Activated naive CD4-positive, alpha-beta T cell treated with anti-CD3 and anti-CD28 coated beads, Interleukin-2, amount 10 ng/mL, durations not matched to agents 7 days and 5 days (primary cell): Measurements from ENCODE around the gene ADRA2C.

ENCODE experiments used
- CTCF ChIA-PET: fragments of 350-600 bp; sonication (Branson Sonifier 250); formaldehyde crosslinking; loops from one replicate; lab custom pipeline; 2021; ENCODE audit warnings: antibody characterized with exemption; lab: Charles Lee
- DNase-seq: peaks from one replicate; pipeline ENCODE4 v3.0.0-alpha.2; 2020
- H3K27ac Mint-ChIP-seq: one replicate; pipeline ENCODE4 v1.8.0; 2021; ENCODE audit warnings: mild to moderate bottlenecking, moderate library complexity, mixed read lengths
- H3K27me3 Mint-ChIP-seq: one replicate; pipeline ENCODE4 v1.8.0; 2021; ENCODE audit warnings: mild to moderate bottlenecking, mixed read lengths
- H3K36me3 Mint-ChIP-seq: one replicate; pipeline ENCODE4 v1.8.0; 2021; ENCODE audit warnings: mixed read lengths
- H3K4me1 Mint-ChIP-seq: one replicate; pipeline ENCODE4 v1.8.0; 2021; ENCODE audit warnings: mixed read lengths
- H3K4me3 Mint-ChIP-seq: one replicate; pipeline ENCODE4 v1.8.0; 2021; ENCODE audit warnings: mild to moderate bottlenecking, moderate library complexity, mixed read lengths
- H3K9me3 Mint-ChIP-seq: one replicate; pipeline ENCODE4 v1.8.0; 2021; ENCODE audit warnings: mixed read lengths

The ADRA2C gene

GRCh38 chr4:3799496-3799895, 33.3 kb downstream of the ADRA2C start:
- H3K27ac Mint-ChIP-seq, result no peak overlapping the region
- H3K27me3 Mint-ChIP-seq, result peaks cover 5% of the 10 kb centered on the region
- H3K9me3 Mint-ChIP-seq, result peaks cover 17% of the 10 kb centered on the region
- H3K4me3 Mint-ChIP-seq, result no peak overlapping the region
- DNase-seq, result no peak
- H3K4me1 Mint-ChIP-seq, result no peaks in the 10 kb centered on the region
- no peaks in the 10 kb centered on the region for H3K36me3 Mint-ChIP-seq
- CTCF ChIA-PET, result no interaction called here

DNA sequence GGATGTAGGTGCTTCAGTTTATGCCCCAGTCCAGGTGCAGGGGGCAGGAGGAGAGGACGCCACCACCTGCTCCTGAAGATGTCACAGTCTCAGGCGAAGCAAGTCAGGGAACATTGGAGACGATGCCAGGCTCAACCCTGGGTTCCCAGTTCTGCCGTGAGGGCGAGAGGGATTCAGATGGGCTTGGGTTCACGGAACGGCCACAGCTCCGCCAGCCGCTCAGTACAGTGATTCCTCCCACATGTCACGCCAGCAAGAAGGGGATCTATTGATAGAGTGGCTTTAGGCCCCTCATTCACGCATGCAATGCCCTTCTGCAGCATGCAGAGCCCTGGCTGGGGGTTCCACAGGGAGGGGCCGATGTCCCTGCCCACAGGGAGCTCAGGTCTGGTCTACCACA, 34.2 kb downstream of the ADRA2C start:
- H3K4me1 Mint-ChIP-seq, result no peaks in the 10 kb centered on the region
- DNase-seq, result no peak
- CTCF ChIA-PET, result no interaction called here
- H3K27ac Mint-ChIP-seq, result no peak overlapping the region
- H3K36me3 Mint-ChIP-seq, result no peaks in the 10 kb centered on the region
- peaks cover 5% of the 10 kb centered on the region for H3K27me3 Mint-ChIP-seq
- H3K4me3 Mint-ChIP-seq, result no peak overlapping the region
- H3K9me3 Mint-ChIP-seq, result peaks cover 13% of the 10 kb centered on the region

DNA sequence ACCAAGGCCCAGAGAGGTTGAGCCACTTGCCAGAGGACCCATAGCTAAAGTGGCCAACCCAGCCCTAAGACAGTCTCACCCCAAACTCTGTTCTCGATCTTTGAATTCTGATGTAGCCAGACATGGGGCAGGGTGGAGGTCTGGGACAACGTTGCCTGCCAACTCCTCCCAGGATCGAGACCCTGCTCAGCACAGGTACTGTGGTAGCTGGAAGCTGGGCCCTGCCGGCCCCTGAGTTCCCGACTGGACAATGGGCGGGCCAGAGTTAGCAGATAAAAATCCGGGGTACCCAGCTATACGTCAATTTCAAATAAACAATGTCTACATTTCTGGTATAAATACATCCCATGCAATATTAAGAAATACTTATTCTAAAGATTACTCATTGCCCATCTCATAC, 35.3 kb downstream of the ADRA2C start:
- Mint-ChIP-seq H3K4me3 (no peak overlapping the region), H3K27ac (no peak overlapping the region), H3K9me3 (peaks cover 4% of the 10 kb centered on the region), H3K4me1 (no peaks in the 10 kb centered on the region), H3K36me3 (no peaks in the 10 kb centered on the region), H3K27me3 (peaks cover 5% of the 10 kb centered on the region)
- CTCF ChIA-PET, result no interaction called here
- no peak for DNase-seq

DNA sequence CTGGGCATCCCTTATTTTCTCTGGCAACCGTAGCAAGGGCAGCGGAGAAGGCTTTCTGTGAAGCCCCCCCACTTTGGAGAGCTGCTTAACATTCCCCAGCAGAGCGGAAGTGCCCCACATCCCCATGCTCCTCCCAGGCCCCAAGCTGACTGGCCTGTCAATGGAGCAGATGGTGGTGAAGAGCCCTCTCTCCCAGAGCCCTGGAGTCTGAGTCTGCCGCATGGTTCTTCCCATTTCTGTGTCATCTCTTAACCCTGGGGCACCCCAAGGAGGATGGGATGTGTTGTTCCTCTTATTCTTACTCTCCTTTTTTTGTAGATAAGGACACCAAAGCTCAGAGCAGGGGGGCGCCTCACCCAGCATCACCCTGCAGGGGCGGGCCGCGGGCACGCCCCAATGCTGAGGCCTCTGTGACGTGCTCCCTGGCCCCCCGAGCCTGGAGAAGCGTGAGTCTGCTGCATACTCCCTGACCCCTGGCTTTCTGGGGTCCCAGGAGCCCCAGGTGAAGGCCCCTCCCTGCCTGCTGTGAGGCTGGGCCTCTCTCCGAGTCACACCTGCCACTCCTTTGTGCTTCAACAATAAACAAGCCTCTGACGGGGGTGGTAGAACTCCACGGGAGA, 35.9 kb downstream of the ADRA2C start:
- Mint-ChIP-seq H3K27me3 (peaks cover 5% of the 10 kb centered on the region), H3K4me3 (no peak overlapping the region)

GRCh38 chr4:3802571-3803474, 36.6 kb downstream of the ADRA2C start:
- Mint-ChIP-seq H3K4me3 (no peak overlapping the region), H3K27me3 (peaks cover 7% of the 10 kb centered on the region), H3K27ac (no peak overlapping the region), H3K4me1 (no peaks in the 10 kb centered on the region), H3K36me3 (no peaks in the 10 kb centered on the region), H3K9me3 (no peaks in the 10 kb centered on the region)
- DNase-seq, result no peak
- CTCF ChIA-PET, result no interaction called here

More for the DNA sequence above, 35.9 kb downstream of the ADRA2C start:
- Mint-ChIP-seq H3K36me3 (no peaks in the 10 kb centered on the region), H3K9me3 (no peaks in the 10 kb centered on the region), H3K27ac (no peak overlapping the region), H3K4me1 (no peaks in the 10 kb centered on the region)
- CTCF ChIA-PET, result no interaction called here
- no peak for DNase-seq

DNA sequence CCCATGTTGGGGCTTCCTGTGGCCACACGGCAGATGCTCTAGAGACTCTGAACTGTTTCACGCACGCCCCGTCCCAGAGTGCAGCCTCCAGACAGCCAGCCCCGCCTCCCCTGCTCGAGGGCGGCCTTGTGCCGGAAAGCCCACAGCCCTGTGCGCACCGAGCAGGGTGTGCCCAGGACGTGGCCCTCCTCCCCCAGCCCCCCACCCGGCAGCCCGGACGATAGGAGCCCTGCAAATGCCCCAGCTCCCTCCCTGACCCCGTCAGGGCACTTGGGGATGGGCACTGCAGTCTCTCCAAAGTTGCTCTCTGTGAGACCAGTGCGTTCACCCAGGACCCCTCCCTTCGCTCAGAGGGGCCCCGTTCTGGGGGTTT, 37.3 kb downstream of the ADRA2C start:
- H3K4me1 Mint-ChIP-seq, result no peaks in the 10 kb centered on the region
- no peaks in the 10 kb centered on the region for H3K36me3 Mint-ChIP-seq
- no peak overlapping the region for H3K27ac Mint-ChIP-seq
- H3K4me3 Mint-ChIP-seq, result no peak overlapping the region
- H3K9me3 Mint-ChIP-seq, result no peaks in the 10 kb centered on the region
- no peak for DNase-seq
- CTCF ChIA-PET, result no interaction called here
- H3K27me3 Mint-ChIP-seq, result peaks cover 10% of the 10 kb centered on the region

DNA sequence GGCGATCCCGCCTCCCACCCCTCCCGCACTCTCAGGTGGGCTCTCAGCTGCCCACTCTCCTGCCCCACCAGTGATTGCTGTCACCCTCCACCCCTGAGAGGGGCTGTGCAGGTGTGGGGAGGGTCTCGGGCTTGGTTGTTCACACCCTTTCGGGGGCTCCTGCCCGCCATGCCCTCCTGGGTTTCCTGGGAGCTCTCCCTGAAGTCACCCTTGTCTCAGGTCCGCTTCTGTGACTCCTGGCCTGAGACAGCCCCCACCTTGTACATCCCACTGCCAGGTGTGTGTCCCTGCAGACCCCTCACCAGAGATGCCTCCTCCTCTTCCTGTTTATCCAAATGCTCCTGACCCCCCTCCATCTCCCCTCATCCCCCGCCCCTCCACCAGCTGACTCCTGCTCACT, 37.8 kb downstream of the ADRA2C start:
- Mint-ChIP-seq H3K9me3 (no peaks in the 10 kb centered on the region), H3K27me3 (peaks cover 10% of the 10 kb centered on the region), H3K36me3 (no peaks in the 10 kb centered on the region), H3K27ac (no peak overlapping the region), H3K4me3 (no peak overlapping the region), H3K4me1 (no peaks in the 10 kb centered on the region)
- no peak for DNase-seq
- CTCF ChIA-PET, result interaction anchor here (0.6 kb wide), 1 partner anchor 8 kb away, joined by 3 read pairs; no protein-coding TSS in a partner anchor

- Mint-ChIP-seq H3K36me3 (no peaks in the 10 kb centered on the region), H3K4me1 (no peaks in the 10 kb centered on the region), H3K27ac (no peak overlapping the region), H3K9me3 (no peaks in the 10 kb centered on the region), H3K4me3 (no peak overlapping the region), H3K27me3 (peaks cover 10% of the 10 kb centered on the region)
- no peak for DNase-seq
- CTCF ChIA-PET, result no interaction called here
These were observed 38.8 kb downstream of the ADRA2C start for GRCh38 chr4:3805026-3805425.

- Mint-ChIP-seq H3K4me3 (no peak overlapping the region), H3K27ac (no peak overlapping the region), H3K4me1 (no peaks in the 10 kb centered on the region), H3K9me3 (no peaks in the 10 kb centered on the region), H3K36me3 (no peaks in the 10 kb centered on the region), H3K27me3 (peaks cover 5% of the 10 kb centered on the region)
- CTCF ChIA-PET, result no interaction called here
- no peak for DNase-seq
These were observed 39.5 kb downstream of the ADRA2C start for GRCh38 chr4:3805731-3806130.

- H3K4me3 Mint-ChIP-seq, result no peak overlapping the region
- CTCF ChIA-PET, result no interaction called here
- H3K9me3 Mint-ChIP-seq, result no peaks in the 10 kb centered on the region
- no peak for DNase-seq
- H3K4me1 Mint-ChIP-seq, result no peaks in the 10 kb centered on the region
- no peaks in the 10 kb centered on the region for H3K36me3 Mint-ChIP-seq
- H3K27ac Mint-ChIP-seq, result no peak overlapping the region
- peaks cover 5% of the 10 kb centered on the region for H3K27me3 Mint-ChIP-seq
These were observed 41.1 kb downstream of the ADRA2C start for GRCh38 chr4:3807311-3807710.

GRCh38 chr4:3807822-3808496, 41.8 kb downstream of the ADRA2C start:
- CTCF ChIA-PET, result no interaction called here
- DNase-seq, result no peak
- Mint-ChIP-seq H3K4me3 (no peak overlapping the region), H3K27ac (no peak overlapping the region), H3K4me1 (no peaks in the 10 kb centered on the region), H3K27me3 (peaks cover 5% of the 10 kb centered on the region), H3K36me3 (no peaks in the 10 kb centered on the region), H3K9me3 (no peaks in the 10 kb centered on the region)

DNA sequence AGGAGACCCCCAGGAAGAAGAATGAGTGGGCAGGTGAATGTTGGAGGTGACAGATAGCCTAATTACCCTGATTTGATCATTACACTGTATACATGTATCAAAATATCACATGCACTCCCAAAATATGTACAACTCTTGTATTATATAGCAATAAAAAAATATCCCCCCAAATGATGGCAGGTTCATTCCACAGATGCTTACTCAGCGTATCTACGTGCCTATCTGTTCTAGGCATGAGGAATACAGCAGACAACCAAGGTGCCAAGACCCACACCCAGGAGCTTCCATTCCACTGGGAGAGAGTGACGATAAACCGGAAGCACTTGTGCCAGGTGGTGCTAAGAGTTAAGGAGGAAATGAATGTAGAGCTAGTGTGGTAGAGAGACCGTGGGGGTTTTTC, 42.4 kb downstream of the ADRA2C start:
- no peak for DNase-seq
- H3K27me3 Mint-ChIP-seq, result peaks cover 5% of the 10 kb centered on the region
- CTCF ChIA-PET, result no interaction called here
- no peak overlapping the region for H3K27ac Mint-ChIP-seq
- no peak overlapping the region for H3K4me3 Mint-ChIP-seq
- H3K4me1 Mint-ChIP-seq, result no peaks in the 10 kb centered on the region
- H3K36me3 Mint-ChIP-seq, result no peaks in the 10 kb centered on the region
- H3K9me3 Mint-ChIP-seq, result no peaks in the 10 kb centered on the region

DNA sequence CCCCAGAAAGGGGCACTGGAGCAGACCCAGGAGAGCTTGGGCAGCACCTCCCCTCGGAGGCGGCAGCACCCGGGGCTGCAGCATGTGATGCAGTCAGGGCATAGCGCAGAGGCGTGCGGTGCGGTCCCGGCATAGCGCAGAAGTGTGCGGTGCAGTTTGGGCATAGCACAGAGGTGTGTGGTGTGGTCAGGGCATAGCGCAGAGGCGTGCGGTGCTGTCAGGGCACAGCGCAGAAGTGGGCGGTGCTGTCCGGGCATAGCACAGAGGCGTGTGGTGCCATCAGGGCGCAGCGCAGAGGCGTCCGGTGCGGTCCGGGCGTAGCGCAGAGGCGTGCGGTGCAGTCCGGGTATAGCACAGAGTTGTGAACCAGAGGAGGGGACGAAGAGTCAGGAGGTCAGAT, 42.8 kb downstream of the ADRA2C start:
- Mint-ChIP-seq H3K27ac (no peak overlapping the region), H3K36me3 (no peaks in the 10 kb centered on the region), H3K27me3 (peaks cover 7% of the 10 kb centered on the region), H3K4me3 (no peak overlapping the region), H3K9me3 (no peaks in the 10 kb centered on the region), H3K4me1 (no peaks in the 10 kb centered on the region)
- no peak for DNase-seq
- CTCF ChIA-PET, result no interaction called here

- CTCF ChIA-PET, result no interaction called here
- no peaks in the 10 kb centered on the region for H3K4me1 Mint-ChIP-seq
These were observed 43.4 kb downstream of the ADRA2C start for GRCh38 chr4:3809451-3810110.

More at GRCh38 chr4:3809451-3810110, 43.4 kb downstream of the ADRA2C start:
- Mint-ChIP-seq H3K9me3 (no peaks in the 10 kb centered on the region), H3K4me3 (no peak overlapping the region), H3K36me3 (no peaks in the 10 kb centered on the region), H3K27ac (no peak overlapping the region), H3K27me3 (peaks cover 8% of the 10 kb centered on the region)
- DNase-seq, result no peak
